ENCODE results near the gene RPS2.

DNA sequence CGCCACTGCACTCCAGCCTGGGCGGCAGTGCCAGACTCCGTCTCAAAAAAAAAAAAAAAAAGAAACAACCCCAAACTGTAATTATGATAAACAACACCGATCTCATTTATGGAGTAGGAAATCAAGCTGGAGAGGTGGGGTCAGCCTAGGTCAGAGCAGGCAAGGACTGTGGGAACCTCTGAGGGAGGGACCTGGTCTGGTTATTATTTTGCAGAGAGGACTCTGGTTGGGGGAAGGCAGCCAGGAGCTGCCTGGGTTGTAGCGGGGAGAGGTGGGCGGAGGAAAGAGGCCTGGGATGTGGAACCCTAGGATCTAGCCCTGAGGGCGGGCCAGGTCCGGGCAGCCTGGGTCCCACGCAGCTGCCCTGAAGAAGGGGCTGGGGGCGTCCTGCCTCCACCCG lies 35.5 kb downstream of the RPS2 start:
- TF ChIP-seq POLR2A (IDR thresholded peaks at IDR 0.05; ENCODE audit: low read length) (no peak), GATA1 (IDR thresholded peaks at IDR 0.05; ENCODE audit: low read depth, low read length) (no peak)

All from erythroblast (primary cell).